Neural progenitor cell (in vitro differentiated cells): ENCODE results near the gene HPCA. TPM values are rescaled to one million over a fixed set of nuclear protein-coding genes. Genes with fewer than 3 reads are reported as not detected.

ENCODE experiments used
- DNase-seq: peaks from one replicate; pipeline ENCODE4 v3.0.0-alpha.2; 2016; ENCODE audit warnings: low spot score
- H2AFZ ChIP-seq: fragments of 200-600 bp; sonication (generic); replicated peaks from 2 replicates; pipeline ENCODE4 v1.6.1; 2016; ENCODE audit warnings: antibody characterized with exemption
- H3F3A ChIP-seq: fragments of 200-600 bp; sonication (generic); 2 replicates; pipeline ENCODE4 v1.6.1; 2016; ENCODE audit warnings: antibody characterized with exemption, low read depth
- H3K27ac ChIP-seq: fragments of 200-600 bp; sonication (generic); 2 replicates; pipeline ENCODE4 v1.5.1; 2016; ENCODE audit warnings: mild to moderate bottlenecking
- H3K27me3 ChIP-seq: fragments of 200-600 bp; sonication (generic); 2 replicates; pipeline ENCODE4 v1.6.1; 2016; ENCODE audit warnings: mild to moderate bottlenecking, moderate library complexity
- H3K36me3 ChIP-seq: fragments of 200-600 bp; sonication (generic); 2 replicates; pipeline ENCODE4 v1.5.1; 2016
- H3K4me1 ChIP-seq: fragments of 200-600 bp; sonication (generic); 2 replicates; pipeline ENCODE4 v1.6.1; 2016; ENCODE audit warnings: mixed run types
- H3K4me2 ChIP-seq: fragments of 200-600 bp; sonication (generic); 2 replicates; pipeline ENCODE4 v1.6.1; 2016
- H3K4me3 ChIP-seq: fragments of 200-600 bp; sonication (generic); 2 replicates; pipeline ENCODE4 v1.5.1; 2016
- H3K79me2 ChIP-seq: fragments of 200-600 bp; sonication (generic); 2 replicates; pipeline ENCODE4 v1.6.1; 2016; ENCODE audit warnings: low read depth
- H3K9ac ChIP-seq: fragments of 200-600 bp; sonication (generic); 2 replicates; pipeline ENCODE4 v1.6.1; 2016
- H3K9me3 ChIP-seq: fragments of 200-600 bp; sonication (generic); 2 replicates; pipeline ENCODE4 v1.5.1; 2016; ENCODE audit warnings: low read depth
- H4K20me1 ChIP-seq: fragments of 200-600 bp; sonication (generic); 2 replicates; pipeline ENCODE4 v1.6.1; 2016; ENCODE audit warnings: low read depth
- H3K27ac Mint-ChIP-seq: 3 replicates; pipeline ENCODE4 v1.8.0; 2021; ENCODE audit warnings: mixed read lengths
- H3K27me3 Mint-ChIP-seq: 2 replicates; pipeline ENCODE4 v1.8.0; 2022; ENCODE audit warnings: low read depth, mild to moderate bottlenecking, inconsistent platforms, moderate library complexity, mixed read lengths; ENCODE audit not compliant: insufficient read depth
- H3K36me3 Mint-ChIP-seq: 3 replicates; pipeline ENCODE4 v1.8.0; 2021; ENCODE audit warnings: mixed read lengths
- H3K4me1 Mint-ChIP-seq: 3 replicates; pipeline ENCODE4 v1.8.0; 2021; ENCODE audit warnings: mixed read lengths
- H3K4me3 Mint-ChIP-seq: 3 replicates; pipeline ENCODE4 v1.8.0; 2021; ENCODE audit warnings: mild to moderate bottlenecking, moderate library complexity, mixed read lengths
- H3K9me3 Mint-ChIP-seq: 3 replicates; pipeline ENCODE4 v1.8.0; 2020; ENCODE audit warnings: mixed read lengths
- CTCF ChIP-seq: fragments of 200-600 bp; sonication (generic); IDR thresholded peaks from 2 replicates; pipeline ENCODE4 v1.5.1; 2017; ENCODE audit warnings: antibody characterized with exemption, mild to moderate bottlenecking
- EZH2 ChIP-seq: fragments of 200-600 bp; sonication (generic); IDR thresholded peaks from 2 replicates; pipeline ENCODE4 v1.6.1; 2017; ENCODE audit warnings: antibody characterized with exemption, mild to moderate bottlenecking, moderate library complexity
- EZH2phosphoT487 ChIP-seq: fragments of 200-600 bp; sonication (generic); IDR thresholded peaks from 2 replicates; pipeline ENCODE4 v1.6.1; 2017; ENCODE audit warnings: antibody characterized with exemption
- total RNA-seq: library from RNA; depleted of rRNA; stranded (reverse); fragments of >200 nt; gene quantifications from 2 replicates; pipeline ENCODE4 v1.2.3, GENCODE V29; 2015; ENCODE audit warnings: low replicate concordance

The HPCA gene
- total RNA-seq, 1 donor from 2014 or later: not detected

- TF ChIP-seq EZH2 (no peak), EZH2phosphoT487 (no peak), CTCF (no peak)
- H3K9me3 ChIP-seq: no peaks in the 10 kb centered on the region
- Mint-ChIP-seq H3K9me3 (no peaks in the 10 kb centered on the region), H3K4me3 (no peak overlapping the region), H3K36me3 (no peaks in the 10 kb centered on the region), H3K27me3 (peaks cover 16% of the 10 kb centered on the region), H3K4me1 (peaks cover 23% of the 10 kb centered on the region), H3K27ac (no peak overlapping the region)
- no peak overlapping the region for H3K4me2 ChIP-seq
- H2AFZ ChIP-seq: no peak overlapping the region
- H3F3A ChIP-seq: peaks cover 6% of the 10 kb centered on the region
- no peaks in the 10 kb centered on the region for H3K79me2 ChIP-seq
- H3K27ac ChIP-seq: no peak overlapping the region
- no peak for DNase-seq
- H3K4me3 ChIP-seq: no peak overlapping the region
- H3K4me1 ChIP-seq: peaks cover 2% of the 10 kb centered on the region
- H3K9ac ChIP-seq: no peak overlapping the region
- H3K36me3 ChIP-seq: no peaks in the 10 kb centered on the region
- H4K20me1 ChIP-seq: no peaks in the 10 kb centered on the region
- peaks cover 53% of the 10 kb centered on the region for H3K27me3 ChIP-seq
Observed at GRCh38 chr1:32928715-32929114, 42.4 kb downstream of the HPCA start.

DNA sequence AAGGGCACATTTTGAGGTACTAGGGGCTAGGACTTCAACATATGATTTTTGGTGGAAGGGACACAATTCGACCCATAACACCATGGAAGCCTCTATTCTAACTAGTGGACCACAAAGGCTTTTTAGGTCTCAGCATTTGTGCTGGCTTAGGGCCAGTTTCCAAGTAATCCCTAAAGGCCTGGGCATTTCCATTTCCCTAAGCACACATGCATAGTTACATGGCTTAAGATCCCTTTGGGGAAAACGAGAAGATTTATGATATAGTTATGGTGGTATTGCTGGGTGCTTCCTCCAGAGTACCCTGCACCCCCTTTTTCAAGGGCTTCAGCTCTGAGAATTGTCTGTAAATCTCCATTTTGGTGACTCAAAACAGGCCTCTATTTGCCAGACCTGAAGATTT, 43.1 kb downstream of the HPCA start:
- Histone ChIP-seq H3K4me2 (no peak overlapping the region), H4K20me1 (no peaks in the 10 kb centered on the region), H3K4me1 (peaks cover 6% of the 10 kb centered on the region), H3K27ac (no peak overlapping the region), H3K9ac (no peak overlapping the region), H3F3A (peaks cover 13% of the 10 kb centered on the region), H3K36me3 (no peaks in the 10 kb centered on the region), H2AFZ (no peak overlapping the region), H3K79me2 (no peaks in the 10 kb centered on the region), H3K4me3 (no peak overlapping the region), H3K27me3 (peaks cover 47% of the 10 kb centered on the region), H3K9me3 (no peaks in the 10 kb centered on the region)
- no peak overlapping the region for H3K27ac Mint-ChIP-seq
- DNase-seq: no peak
- no peak overlapping the region for H3K4me3 Mint-ChIP-seq
- TF ChIP-seq EZH2phosphoT487 (no peak), EZH2 (no peak), CTCF (no peak)
- H3K27me3 Mint-ChIP-seq: peaks cover 16% of the 10 kb centered on the region
- H3K4me1 Mint-ChIP-seq: peaks cover 18% of the 10 kb centered on the region
- H3K9me3 Mint-ChIP-seq: no peaks in the 10 kb centered on the region
- no peaks in the 10 kb centered on the region for H3K36me3 Mint-ChIP-seq

- Histone ChIP-seq H4K20me1 (no peaks in the 10 kb centered on the region), H3K4me1 (peaks cover 6% of the 10 kb centered on the region), H2AFZ (no peak overlapping the region), H3K9ac (no peak overlapping the region), H3F3A (peaks cover 10% of the 10 kb centered on the region), H3K27me3 (peaks cover 23% of the 10 kb centered on the region), H3K36me3 (no peaks in the 10 kb centered on the region), H3K79me2 (no peaks in the 10 kb centered on the region), H3K9me3 (no peaks in the 10 kb centered on the region), H3K4me2 (no peak overlapping the region), H3K4me3 (no peak overlapping the region), H3K27ac (no peak overlapping the region)
- Mint-ChIP-seq H3K27ac (no peak overlapping the region), H3K4me1 (no peaks in the 10 kb centered on the region), H3K36me3 (peaks cover 2% of the 10 kb centered on the region), H3K4me3 (no peak overlapping the region), H3K9me3 (no peaks in the 10 kb centered on the region), H3K27me3 (peaks cover 5% of the 10 kb centered on the region)
- no peak for DNase-seq
- TF ChIP-seq CTCF: no peak
- no peak for TF ChIP-seq EZH2
- TF ChIP-seq EZH2phosphoT487: no peak
Observed at GRCh38 chr1:32931760-32932159, 45.5 kb downstream of the HPCA start.
